Measurements from ENCODE around the gene DNER.

- TF ChIP-seq CTCF (IDR thresholded peaks at IDR 0.05; ENCODE audit: low read length) (no peak), EZH2 (IDR thresholded peaks at IDR 0.05; ENCODE audit: borderline replicate concordance, low read length) (no peak)
These were observed 117.6 kb downstream of the DNER start for GRCh38 chr2:229596796-229597195.
